GM10248 (cell line): Measurements from ENCODE around the gene ASB6.

Source experiments
- CTCF ChIA-PET: fragments of 300-600 bp; sonication (Branson Sonifier 250); formaldehyde crosslinking; extraction: SDS; loops from one replicate; lab custom pipeline; 2021; ENCODE audit warnings: antibody characterized with exemption; lab: Yijun Ruan, JAX
- POLR2A ChIA-PET: fragments of 350-650 bp; sonication (Branson Sonifier 250); formaldehyde crosslinking; extraction: SDS; loops from one replicate; lab custom pipeline; 2020; ENCODE audit warnings: antibody characterized with exemption; lab: Yijun Ruan, JAX
- DNase-seq: peaks from one replicate; pipeline ENCODE4 v3.0.0; 2012; ENCODE audit errors: extremely low spot score
- TF ChIP-seq, protein P1 (sequence below): IDR thresholded peaks from 2 replicates; pipeline ENCODE4 v1.5.1; 2012; ENCODE audit warnings: mild to moderate bottlenecking, low read depth; ENCODE audit errors: extremely low read depth, missing control alignments, control extremely low read depth

ASB6 gene

DNA sequence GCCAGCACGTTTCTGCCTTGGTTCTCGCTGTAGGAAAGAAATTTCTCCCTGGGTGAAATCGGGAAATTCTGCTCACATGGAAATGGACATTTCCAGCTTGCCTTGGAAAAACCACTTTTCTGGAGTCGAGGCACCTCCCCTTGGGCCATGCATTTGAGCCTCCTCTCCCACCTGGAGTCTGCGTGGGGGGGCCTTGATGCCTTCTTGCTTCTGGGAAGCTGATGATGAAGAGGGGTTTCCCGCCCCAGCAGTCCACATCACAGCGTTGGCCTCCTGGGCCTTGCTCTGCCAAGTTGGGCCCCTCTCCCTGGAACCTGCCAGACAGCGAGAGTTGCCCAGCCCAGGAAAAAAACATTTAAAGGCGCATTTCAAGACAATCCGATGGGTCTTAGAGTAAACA lies 1.8 kb upstream of the ASB6 start:
- no peak for DNase-seq
- TF ChIP-seq, protein P1, sequence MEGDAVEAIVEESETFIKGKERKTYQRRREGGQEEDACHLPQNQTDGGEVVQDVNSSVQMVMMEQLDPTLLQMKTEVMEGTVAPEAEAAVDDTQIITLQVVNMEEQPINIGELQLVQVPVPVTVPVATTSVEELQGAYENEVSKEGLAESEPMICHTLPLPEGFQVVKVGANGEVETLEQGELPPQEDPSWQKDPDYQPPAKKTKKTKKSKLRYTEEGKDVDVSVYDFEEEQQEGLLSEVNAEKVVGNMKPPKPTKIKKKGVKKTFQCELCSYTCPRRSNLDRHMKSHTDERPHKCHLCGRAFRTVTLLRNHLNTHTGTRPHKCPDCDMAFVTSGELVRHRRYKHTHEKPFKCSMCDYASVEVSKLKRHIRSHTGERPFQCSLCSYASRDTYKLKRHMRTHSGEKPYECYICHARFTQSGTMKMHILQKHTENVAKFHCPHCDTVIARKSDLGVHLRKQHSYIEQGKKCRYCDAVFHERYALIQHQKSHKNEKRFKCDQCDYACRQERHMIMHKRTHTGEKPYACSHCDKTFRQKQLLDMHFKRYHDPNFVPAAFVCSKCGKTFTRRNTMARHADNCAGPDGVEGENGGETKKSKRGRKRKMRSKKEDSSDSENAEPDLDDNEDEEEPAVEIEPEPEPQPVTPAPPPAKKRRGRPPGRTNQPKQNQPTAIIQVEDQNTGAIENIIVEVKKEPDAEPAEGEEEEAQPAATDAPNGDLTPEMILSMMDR, result no peak
- ChIA-PET CTCF (interaction anchor here (1.1 to 9.9 kb wide), 6 partner anchors 14 to 512 kb away, joined by 3 to 68 read pairs (median 6); partner anchors contain the start of gene NTMT1), POLR2A (no interaction called here)

DNA sequence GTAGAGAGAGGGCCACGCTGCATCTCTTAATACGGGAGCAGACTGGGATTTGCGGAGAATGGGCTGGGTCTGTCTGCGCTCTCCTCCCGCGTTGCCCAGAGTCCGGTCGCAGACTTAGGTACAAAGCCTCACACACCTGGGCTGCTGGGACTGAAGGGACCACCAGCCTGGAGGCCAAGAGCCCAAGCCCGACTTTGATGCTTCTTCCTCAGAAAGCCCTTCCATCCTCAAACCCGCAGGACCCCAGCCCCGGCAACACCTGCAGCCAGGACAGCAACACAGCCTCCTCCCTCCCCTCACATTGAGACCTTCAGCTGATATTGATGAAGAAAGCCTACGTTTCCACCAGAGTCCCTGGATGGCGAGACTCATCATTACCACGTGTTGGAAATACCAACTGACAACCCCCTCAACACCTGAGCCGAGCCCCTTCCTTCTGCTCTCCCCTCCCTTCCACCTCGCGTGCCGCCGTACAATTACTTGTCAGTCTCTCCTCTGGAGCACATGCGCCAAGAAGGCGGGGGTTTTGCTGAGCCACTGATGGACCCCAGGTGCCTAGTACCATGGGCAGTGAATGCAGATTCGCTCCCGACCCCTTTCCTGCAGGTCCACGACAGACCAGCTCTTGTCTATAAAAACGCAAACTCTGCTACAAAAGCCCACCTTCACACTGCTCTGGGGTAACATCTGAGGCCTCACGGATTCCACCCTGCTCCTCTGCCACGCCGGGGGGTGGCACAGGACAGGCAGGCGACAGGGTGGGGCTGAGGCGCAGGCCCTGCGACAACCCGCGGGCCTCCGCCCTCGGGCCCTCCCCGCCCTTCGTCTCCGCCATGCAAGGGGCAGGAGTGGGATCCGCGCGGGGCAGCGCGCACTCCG lies 841 bp downstream of the ASB6 start:
- CTCF ChIA-PET, result interaction anchor here (1.0 to 9.9 kb wide), 7 partner anchors 11 to 502 kb away, joined by 3 to 68 read pairs (median 5); partner anchors contain the start of gene NTMT1
- TF ChIP-seq, protein P1, result no peak
- POLR2A ChIA-PET, result interaction anchor here (0.6 kb wide), 1 partner anchor 254 kb away, joined by 3 read pairs; no protein-coding TSS in a partner anchor
- no peak for DNase-seq

DNA sequence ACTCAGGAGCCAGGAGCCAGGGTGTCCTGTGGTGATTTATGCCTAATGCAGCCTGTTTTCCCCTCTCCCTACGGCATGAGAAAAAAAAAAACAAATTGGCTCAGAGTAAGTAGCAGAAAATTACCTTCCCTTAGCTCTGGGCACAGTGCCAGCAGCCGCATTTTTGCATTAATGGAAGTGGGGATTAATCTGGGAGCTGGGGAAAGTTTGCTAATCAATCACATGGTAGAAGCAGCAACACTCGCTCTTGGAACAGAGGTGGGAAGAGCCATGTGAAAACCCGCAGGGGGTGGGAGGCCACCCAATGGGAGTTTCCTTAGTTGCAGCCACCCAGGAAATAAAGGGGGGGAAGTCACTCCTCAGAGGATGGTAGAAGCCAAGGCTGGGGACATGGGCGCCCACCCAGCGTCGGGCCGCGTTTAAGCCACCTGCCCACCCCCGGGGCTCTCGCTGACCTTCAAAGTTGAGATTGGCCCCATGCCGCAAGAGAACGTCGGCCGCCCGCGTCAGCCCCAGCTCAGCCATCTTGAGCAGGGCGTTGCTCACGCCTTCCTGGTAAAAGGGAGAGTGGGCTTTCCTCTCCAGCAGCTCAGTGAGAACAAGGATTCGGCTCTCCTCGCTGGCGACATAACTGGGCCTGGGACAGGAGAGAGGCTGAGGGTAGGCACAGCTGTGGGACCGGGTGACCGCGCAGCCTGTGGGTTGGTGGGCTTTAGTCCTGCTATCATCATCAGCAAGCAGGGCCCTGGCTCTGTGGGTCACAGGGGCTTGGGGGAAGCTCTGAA lies 1.7 kb downstream of the ASB6 start:
- ChIA-PET CTCF (interaction anchor here (1.2 to 9.9 kb wide), 6 partner anchors 10 to 501 kb away, joined by 3 to 68 read pairs (median 6); partner anchors contain the start of gene NTMT1), POLR2A (interaction anchor here (0.6 to 1.0 kb wide), 2 partner anchors 16 to 255 kb away, joined by 3 read pairs; no protein-coding TSS in a partner anchor)
- TF ChIP-seq, protein P1, result no peak
- DNase-seq, result no peak

DNA sequence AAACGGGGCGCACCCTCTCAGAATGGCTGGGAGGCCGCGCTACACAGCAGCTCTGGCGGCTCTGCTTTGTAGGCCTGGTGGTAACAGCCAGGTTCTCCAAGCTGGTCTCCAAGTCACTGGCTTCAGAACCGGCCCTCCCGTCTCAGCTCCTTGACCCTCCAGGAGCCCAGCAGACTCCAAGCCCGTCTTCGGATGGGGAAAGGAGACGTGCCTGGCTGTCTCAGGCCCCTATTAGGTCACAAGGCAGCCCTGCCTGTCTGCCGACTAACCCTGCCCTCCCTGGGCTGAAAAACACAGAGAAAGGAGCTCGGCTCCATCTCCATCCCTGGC lies 2.2 kb downstream of the ASB6 start:
- ChIA-PET CTCF (interaction anchor here (1.0 to 9.9 kb wide), 7 partner anchors 10 to 500 kb away, joined by 3 to 68 read pairs (median 5); partner anchors contain the start of gene NTMT1), POLR2A (interaction anchor here (1.0 kb wide), 1 partner anchor 15 kb away, joined by 3 read pairs; no protein-coding TSS in a partner anchor)
- DNase-seq, result no peak
- TF ChIP-seq, protein P1, result no peak

DNA sequence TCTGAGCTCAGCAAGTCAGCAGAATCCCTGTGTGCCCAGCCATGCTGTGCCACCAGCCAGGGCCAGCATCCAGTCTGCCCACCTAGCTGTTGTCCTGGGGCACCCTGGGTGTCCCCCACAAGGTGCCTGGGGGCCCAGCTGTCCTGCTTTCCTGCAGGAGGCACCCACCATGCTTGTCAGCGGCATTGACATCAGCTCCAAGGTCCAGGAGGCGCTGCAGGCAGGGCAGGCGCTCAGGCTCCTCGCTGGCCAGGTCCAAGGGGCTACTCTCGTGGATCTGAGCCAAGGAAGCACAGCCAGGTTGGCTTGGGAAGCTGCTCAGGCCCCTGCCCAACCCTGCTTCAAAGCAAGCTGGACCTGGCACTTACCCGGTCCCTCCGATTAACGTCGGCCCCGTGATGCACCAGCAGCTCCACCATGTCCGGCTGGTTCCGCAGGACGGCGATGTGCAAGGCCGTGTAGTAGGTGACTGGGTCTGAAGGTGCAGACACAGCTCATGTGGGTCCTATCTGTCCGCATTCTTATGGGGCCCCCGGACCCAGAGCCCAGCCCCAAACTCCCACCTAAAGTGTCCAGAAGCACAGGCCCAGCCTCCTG lies 2.8 kb downstream of the ASB6 start:
- ChIA-PET CTCF (interaction anchor here (1.0 to 9.9 kb wide), 7 partner anchors 9 to 500 kb away, joined by 3 to 68 read pairs (median 5); partner anchors contain the start of gene NTMT1), POLR2A (interaction anchor here (1.0 kb wide), 1 partner anchor 15 kb away, joined by 3 read pairs; no protein-coding TSS in a partner anchor)
- TF ChIP-seq, protein P1, result no peak
- DNase-seq, result no peak
